Measurements from ENCODE around the gene TEX2.

TEX2 gene

GRCh38 chr17:64205804-64206203 is 57.3 kb downstream of the TEX2 start:
- no peak for TF ChIP-seq CTCF (conservative IDR thresholded peaks at IDR 0.05)

GRCh38 chr17:64203630-64204029 is 59.4 kb downstream of the TEX2 start:
- TF ChIP-seq CTCF (conservative IDR thresholded peaks at IDR 0.05): no peak
- no peak overlapping the region for H3K27ac ChIP-seq

More at GRCh38 chr17:64205804-64206203, 57.3 kb downstream of the TEX2 start:
- no peak overlapping the region for H3K27ac ChIP-seq

GRCh38 chr17:64202683-64203344 is 60.2 kb downstream of the TEX2 start:
- no peak overlapping the region for H3K27ac ChIP-seq
- no peak for TF ChIP-seq CTCF (conservative IDR thresholded peaks at IDR 0.05)

GRCh38 chr17:64200080-64201032 is 62.7 kb downstream of the TEX2 start:
- no peak for TF ChIP-seq CTCF (conservative IDR thresholded peaks at IDR 0.05)

GRCh38 chr17:64198331-64199090 is 64.5 kb downstream of the TEX2 start:
- no peak for TF ChIP-seq CTCF (conservative IDR thresholded peaks at IDR 0.05)
- H3K27ac ChIP-seq: no peak overlapping the region

More at GRCh38 chr17:64200080-64201032, 62.7 kb downstream of the TEX2 start:
- H3K27ac ChIP-seq: no peak overlapping the region

GRCh38 chr17:64196601-64197000 is 66.5 kb downstream of the TEX2 start:
- no peak for TF ChIP-seq CTCF (conservative IDR thresholded peaks at IDR 0.05)
- H3K27ac ChIP-seq: no peak overlapping the region

- no peak for TF ChIP-seq CTCF (conservative IDR thresholded peaks at IDR 0.05)
- H3K27ac ChIP-seq: no peak overlapping the region
These were observed 69.5 kb downstream of the TEX2 start for GRCh38 chr17:64193561-64193960.

All from VCaP (cell line).